ENCODE measurements around the gene MSN. TPM values are rescaled to one million over a fixed set of nuclear protein-coding genes. Genes with fewer than 3 reads are reported as not detected.

MSN gene
- total RNA-seq, 1 donor from 2014 or later: 252 TPM

Other genes with a start within 250 kb of the MSN start
- gene LAS1L, start 132.9 kb upstream of the MSN start, total RNA-seq: 23.1 and 31.1 TPM in 2 replicates

Data from dermis blood vessel endothelial cell (primary cell).